ENCODE data around the gene SLC22A7. TPM values are rescaled to one million over a fixed set of nuclear protein-coding genes. Genes with fewer than 3 reads are reported as not detected.

SLC22A7 gene
- total and polyA plus RNA-seq, 2 of the 8 experiments (the other 6 are each of a cell fraction or from before 2014, with no cell fraction given) = not detected

- peak in 1 of 2 experiments; percentile 57; a peak in 2 of 3 replicates for TF ChIP-seq POLR2A (IDR thresholded peaks at IDR 0.05; ENCODE audit: control extremely low read depth in 1 of 2, low read depth in 2 of 2, low read length in 2 of 2)
- peak; percentile 22; the same call in 1 of the 2 replicates for TF ChIP-seq PHF8 (conservative IDR thresholded peaks at IDR 0.05; ENCODE audit: low read depth, low read length)
- TF ChIP-seq TAF1 (IDR thresholded peaks at IDR 0.05; ENCODE audit: low read depth, low read length) = peak; percentile 61
- no peak for TF ChIP-seq SP2 (IDR thresholded peaks at IDR 0.05; ENCODE audit: low read length)
- TF ChIP-seq MAX (IDR thresholded peaks at IDR 0.05) = peak; percentile 94
- no peak for TF ChIP-seq KDM5A (IDR thresholded peaks at IDR 0.05; ENCODE audit: low read length)
- peak in 1 of 2 experiments; percentile 61; a peak in 1 of 4 replicates for TF ChIP-seq SIN3A (conservative IDR thresholded peaks at IDR 0.05 in 1 of 2, IDR thresholded peaks at IDR 0.05 in 1 of 2; ENCODE audit: low read depth in 1 of 2, low read length in 2 of 2)
- TF ChIP-seq RXRA (IDR thresholded peaks at IDR 0.05; ENCODE audit: insufficient read depth, low read depth, low read length) = no peak
- TF ChIP-seq CTCF (IDR thresholded peaks at IDR 0.05; ENCODE audit: control extremely low read depth in 1 of 3, insufficient read depth in 1 of 3, low read depth in 1 of 3, low read length in 3 of 3) = peak in 2 of 3 experiments; percentile 51 to 76; a peak in 2 of 4 replicates
- TF ChIP-seq KDM4A (IDR thresholded peaks at IDR 0.05; ENCODE audit: low read depth, low read length, severe bottlenecking) = peak; percentile 50
These were observed 10.3 kb downstream of the SLC22A7 start, which contains the start of gene CRIP3 (continued) for GRCh38 chr6:43308101-43308989.
